Activated CD8-positive, alpha-beta memory T cell treated with anti-CD3 and anti-CD28 coated beads, Interleukin-2, amount 50 U/mL, for 48 hours (primary cell): ENCODE measurements around the gene MIB2.

ENCODE experiments used
- DNase-seq: peaks from one replicate; pipeline ENCODE4 v3.0.0-alpha.2; 2020

Gene MIB2

DNA sequence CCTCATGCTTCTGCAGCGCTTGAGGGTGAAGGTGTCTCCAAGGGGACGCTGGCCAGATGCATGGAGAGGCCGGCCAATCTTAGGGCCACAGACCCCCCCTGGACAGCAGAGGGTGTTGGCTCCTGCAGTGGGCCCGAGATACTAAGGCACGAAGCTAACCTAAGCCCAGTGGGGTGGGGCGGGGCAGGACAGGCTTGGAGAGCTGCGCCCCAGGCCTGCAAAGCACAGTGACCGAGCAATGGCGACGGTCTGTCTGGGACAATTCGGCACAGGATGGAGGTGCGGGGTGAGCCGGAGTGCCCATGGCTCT, 16.6 kb upstream of the MIB2 start:
- DNase-seq: peak; percentile 54

- DNase-seq: peak; percentile 65
Measured at GRCh38 chr1:1599030-1599934, 16.0 kb upstream of the MIB2 start.

DNA sequence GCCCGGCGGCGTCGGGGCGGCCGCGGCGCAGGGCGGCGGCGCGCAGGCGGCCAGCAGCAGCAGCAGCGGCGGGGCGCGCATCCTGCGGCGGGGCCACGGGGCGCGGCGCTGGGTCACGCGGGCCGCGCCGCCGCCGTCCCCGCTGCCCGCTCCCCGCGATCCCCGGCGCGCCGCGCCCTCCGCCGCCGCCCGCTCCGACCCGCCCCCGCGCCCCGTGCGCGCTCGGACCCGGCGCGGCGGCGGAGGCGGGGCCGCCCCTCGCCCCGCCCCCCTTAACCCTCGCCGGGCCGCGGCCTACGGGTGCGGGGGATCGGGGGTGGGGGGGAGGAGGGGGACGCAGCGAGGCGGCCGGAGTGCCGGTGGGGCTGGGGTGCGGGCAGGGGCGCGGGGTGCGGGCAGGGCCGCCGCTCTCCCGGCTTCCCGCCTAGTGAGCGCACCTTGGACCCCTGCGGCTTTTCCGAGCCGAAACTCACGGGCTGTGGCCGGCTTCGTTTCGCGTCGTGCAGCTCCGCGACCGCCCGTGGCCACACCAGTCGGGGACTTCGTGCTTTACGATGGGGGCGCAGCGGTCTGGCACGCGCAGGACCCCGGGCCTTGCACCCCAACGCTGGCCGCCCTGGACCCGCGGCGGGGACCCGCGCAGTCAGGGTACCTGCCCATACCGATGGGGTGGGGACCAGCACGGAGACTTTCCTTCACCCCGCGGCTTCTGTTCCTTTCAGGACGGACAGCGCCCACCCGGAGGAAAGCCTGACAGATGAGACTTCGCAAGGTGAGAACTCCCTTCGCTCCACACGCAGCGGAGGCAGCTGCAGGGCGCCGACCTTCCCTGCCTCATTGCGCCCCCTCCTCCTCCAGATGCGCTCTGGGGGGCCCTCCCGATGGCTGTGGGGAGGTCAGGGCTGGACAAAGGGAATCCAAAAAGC, 15.1 kb upstream of the MIB2 start, which contains the start of gene FNDC10:
Gene FNDC10 (minus strand): TSS at position 201 of the 926 bp plus-strand sequence. CDS start 120 bp downstream, at position 81.
- DNase-seq: peak; percentile 56

- DNase-seq: no peak
Measured at GRCh38 chr1:1600861-1601563, 14.3 kb upstream of the MIB2 start.

DNA sequence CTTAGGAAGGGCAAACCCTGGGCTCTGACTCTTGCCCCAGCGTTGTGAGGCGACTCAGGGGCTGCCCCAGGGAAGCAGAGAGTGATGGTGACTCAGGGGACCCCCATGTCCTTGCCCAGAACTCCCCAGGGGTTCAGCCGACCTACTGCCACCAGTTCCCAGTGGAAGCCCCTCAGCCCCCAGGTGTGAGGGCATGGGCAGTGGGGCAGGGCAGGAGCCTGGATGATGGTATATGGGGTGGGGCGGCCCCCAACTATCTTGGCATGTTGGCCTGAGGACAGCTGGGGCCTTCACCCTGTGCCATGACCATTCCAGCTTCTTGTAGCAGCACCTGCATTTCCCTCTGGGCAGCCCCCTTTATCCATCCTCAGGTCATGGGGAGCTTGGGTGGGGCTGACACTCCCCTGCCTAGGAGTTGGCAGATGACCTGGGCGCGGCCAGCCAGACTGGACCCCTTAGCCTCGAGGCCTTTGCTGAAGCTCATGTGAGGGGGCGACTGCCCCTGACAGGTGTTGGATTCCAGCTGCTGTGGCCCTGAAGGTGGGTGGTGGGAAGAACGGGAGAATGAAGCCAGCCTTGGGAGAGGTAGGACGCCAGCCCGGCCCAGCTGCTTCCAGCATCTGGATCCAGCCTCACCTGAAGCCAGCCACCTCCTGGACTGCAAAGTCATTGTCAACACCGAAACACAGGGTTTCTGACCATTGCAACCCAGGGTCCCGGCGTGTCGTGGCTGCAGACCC, 13.6 kb upstream of the MIB2 start:
- no peak for DNase-seq

DNA sequence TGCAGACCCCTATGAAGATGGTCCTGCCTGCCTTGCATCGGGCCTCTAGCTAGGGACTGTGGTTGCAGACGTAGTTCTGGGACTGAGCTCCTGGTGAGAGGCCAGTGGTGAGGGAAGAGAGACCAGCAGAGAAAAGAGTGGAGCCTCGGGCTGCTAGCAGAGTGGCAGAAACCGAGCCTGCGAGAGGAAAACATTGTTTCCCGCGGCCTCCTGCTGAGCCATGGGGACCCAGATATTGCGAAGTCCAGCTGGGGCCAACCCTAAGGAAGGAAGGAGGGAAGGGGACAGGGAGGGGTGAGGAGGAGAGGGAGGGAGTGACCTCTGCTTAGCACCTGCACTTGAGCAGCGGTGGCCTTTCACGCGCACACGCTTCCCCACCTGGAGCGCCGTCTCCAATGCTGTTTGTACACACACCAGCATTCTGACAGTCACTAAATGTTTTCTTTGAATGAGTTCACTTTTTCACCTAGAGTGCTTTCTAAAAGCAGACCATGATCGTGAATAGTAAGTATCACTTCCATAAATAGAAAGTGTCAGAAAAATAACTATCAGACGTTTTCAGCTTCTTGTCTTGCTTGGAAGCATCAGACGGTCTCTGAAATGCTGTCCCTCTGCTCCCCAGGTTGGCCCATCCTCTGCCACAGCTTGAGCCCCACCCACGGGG, 12.9 kb upstream of the MIB2 start:
- no peak for DNase-seq

- no peak for DNase-seq
Measured at GRCh38 chr1:1602968-1603506, 12.3 kb upstream of the MIB2 start.

- no peak for DNase-seq
Measured at GRCh38 chr1:1603671-1604373, 11.5 kb upstream of the MIB2 start.

DNA sequence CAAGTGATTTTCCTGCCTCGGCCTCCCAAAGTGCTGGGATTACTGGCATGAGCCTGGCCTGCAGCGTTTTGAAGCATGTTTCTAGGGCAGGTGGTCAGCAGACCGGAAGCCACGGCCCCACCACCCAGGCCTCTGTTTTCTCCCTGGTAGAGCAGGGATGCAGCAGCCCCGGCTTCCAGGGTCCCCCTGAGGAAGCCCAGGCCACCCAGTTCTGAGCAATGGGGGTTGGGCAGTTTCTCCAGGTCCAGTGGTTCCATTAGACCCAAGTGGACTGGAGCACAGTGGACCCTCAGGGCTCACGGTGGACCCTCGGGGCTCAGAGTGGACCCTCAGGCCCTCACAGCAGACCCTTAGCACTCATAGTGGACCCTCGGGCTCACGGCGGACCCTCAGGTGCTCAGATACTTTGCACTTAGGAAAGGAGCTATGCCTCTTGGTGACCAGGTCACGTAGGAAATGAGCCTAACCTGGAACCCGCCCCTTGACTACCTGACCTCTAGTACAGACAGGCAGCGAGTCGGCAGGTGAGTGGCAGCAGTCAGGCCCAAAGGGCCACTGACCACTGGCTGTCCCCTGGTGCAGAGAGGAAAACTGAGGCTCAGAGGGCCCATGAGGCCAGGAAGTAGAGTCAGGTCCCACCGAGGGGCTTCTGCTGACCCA, 10.8 kb upstream of the MIB2 start:
- no peak for DNase-seq

DNA sequence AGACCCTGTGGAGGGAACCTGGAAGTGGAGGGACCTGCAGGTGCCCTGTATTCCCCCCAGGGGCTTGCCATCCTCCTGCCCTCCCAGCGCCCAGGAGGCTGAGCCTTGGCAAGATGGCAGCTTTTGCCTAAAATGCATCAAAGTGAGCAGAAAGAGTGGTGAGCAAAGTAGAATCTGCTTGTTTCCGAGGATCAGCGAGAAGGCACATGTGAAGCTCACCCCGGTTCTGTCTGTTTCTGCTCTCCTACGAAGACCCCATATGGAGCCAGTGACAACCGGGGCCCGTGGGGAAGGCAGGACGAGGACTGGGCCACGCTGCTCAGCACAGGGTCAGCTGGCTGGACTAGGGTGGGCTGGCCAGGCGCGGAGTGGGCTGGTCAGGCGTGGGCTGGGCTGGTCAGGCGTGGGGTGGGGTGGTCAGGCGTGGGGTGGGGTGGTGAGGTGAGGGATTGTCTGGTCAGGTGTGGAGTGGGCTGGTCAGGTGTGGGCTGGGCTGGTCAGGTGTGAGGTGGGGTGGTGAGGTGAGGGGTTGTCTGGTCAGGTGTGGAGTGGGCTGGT, 10.2 kb upstream of the MIB2 start:
- DNase-seq: no peak

DNA sequence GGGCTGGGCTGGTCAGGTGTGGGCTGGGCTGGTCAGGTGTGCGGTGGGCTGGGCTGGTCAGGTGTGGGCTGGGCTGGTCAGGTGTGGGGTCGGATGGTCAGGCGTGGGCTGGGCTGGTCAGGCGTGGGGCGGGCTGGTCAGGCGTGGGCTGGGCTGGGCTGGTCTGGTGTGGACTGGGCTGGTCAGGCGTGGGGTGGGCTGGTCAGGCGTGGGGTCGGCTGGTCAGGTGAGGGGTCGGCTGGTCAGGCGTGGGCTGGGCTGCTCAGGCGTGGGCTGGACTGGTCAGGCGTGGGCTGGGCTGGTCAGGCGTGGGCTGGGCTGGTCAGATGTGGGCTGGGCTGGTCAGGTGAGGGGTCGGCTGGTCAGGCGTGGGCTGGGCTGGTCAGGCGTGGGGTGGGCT, 9.6 kb upstream of the MIB2 start:
- DNase-seq: no peak

DNA sequence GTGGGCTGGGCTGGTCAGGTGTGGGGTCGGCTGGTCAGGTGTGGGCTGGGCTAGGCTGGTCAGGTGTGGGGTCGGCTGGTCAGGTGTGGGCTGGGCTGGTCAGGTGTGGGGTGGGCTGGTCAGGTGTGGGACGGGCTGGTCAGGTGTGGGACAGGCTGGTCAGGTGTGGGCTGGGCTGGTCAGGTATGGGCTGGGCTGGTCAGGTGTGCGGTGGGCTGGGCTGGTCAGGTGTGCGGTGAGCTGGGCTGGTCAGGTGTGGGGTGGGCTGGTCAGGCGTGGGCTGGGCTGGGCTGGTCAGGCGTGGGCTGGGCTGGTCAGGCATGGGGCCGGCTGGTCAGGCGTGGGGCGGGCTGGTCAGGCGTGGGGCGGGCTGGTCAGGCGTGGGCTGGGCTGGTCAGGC, 9.1 kb upstream of the MIB2 start:
- DNase-seq: no peak

- no peak for DNase-seq
Measured at GRCh38 chr1:1609822-1610485, 5.3 kb upstream of the MIB2 start.

DNA sequence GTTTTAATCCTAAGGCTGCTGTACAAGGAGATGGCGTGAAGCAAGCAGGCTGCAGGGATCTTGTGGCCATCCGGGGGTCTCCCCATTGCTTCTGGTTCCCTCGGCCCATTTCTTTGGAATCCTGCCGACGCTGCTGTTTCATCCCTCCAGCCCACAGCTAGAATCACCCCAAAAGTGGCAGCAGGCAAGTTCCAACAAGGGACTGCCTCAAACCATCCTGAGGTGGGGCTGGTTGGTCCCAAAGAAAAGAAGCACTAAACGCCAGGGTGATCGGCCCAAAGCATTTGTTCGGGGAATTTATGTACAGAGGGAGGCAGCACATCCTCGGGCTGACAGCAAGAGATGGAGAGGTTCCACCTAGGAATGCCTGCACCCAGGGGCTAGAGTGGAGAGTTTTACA, 4.5 kb upstream of the MIB2 start:
- DNase-seq: no peak

GRCh38 chr1:1612104-1612400, 3.2 kb upstream of the MIB2 start:
- DNase-seq: no peak

GRCh38 chr1:1613509-1614082, 1.7 kb upstream of the MIB2 start:
- no peak for DNase-seq

DNA sequence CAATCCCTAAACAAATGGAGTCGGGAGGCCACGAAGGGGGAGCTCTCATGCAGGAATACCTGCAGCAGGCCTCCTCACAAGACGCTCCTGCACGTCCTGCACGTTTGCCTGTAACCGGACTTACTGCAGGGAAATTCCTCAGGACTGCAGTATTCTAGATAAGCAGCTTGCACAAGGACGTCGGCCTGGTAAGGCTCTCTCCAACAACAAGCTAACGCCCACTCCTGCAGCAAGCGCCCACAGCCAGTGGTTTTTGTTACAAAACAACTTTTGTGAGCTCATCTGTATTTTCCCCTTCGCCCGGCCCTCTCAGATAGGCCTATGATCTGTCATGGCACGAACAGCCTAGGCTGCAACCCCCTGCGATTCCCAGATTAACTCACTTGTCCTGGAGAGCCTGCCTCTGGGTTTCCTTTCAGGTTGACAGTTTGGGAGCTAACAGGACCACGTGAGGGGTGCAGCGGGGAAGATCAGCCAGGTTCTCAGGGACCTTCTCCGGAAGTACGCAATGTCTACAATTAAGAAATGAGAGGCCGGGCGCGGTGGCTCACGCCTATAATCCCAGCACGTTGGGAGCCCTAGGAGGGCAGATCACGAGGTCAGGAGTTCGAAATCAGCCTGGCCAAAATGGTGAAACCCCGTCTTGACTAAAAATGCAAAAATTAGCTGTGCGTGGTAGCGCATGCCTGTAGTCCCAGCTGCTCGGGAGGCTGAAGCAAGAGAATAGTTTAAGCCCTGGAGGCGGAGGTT, 921 bp upstream of the MIB2 start:
- no peak for DNase-seq

DNA sequence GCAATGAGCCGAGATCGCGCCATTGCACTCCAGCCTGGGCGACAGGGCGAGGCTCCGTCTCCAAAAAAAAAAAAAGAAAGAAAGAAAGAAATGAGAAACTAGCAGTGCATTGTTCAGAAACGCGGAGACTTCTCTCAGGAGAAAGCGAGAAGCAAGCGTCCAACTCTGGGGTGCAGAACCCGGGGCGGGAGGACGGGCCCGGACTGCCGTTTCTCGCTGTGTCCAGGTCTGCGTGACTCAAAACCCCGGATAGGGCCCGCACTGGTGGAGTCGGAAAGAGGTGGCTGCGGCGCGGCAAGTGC, 395 bp upstream of the MIB2 start:
- no peak for DNase-seq
